ENCODE measurements around the gene INSIG2. TPM values are rescaled to one million over a fixed set of nuclear protein-coding genes. Genes with fewer than 3 reads are reported as not detected.

The INSIG2 gene
- total RNA-seq, 2 donors from 2014 or later = 10.9 to 12.5 TPM

- Mint-ChIP-seq H3K36me3 (ENCODE audit: low read depth) (no peaks in the 10 kb centered on the region), H3K4me1 (peaks cover 2% of the 10 kb centered on the region), H3K4me3 (no peak overlapping the region), H3K27me3 (ENCODE audit: insufficient read depth) (peaks cover 16% of the 10 kb centered on the region), H3K9me3 (no peaks in the 10 kb centered on the region), H3K27ac (no peak overlapping the region)
- no peak for TF ChIP-seq CTCF (conservative IDR thresholded peaks at IDR 0.05)
- no peak overlapping the region for H3K9ac ChIP-seq (ENCODE audit: extremely low read depth, low read length, poor library complexity, severe bottlenecking)
- no peak overlapping the region for H3K4me3 ChIP-seq (ENCODE audit: low read length)
- WGBS, 2 experiments (ENCODE audit: insufficient coverage in 1 of 2, insufficient read length in 1 of 2) = 91 to 100% methylated on average over 1 to 2 of the region's 2 CpGs
- H3K36me3 ChIP-seq (ENCODE audit: control insufficient read depth, insufficient read depth, low read length) = no peaks in the 10 kb centered on the region
- H3K4me1 ChIP-seq (ENCODE audit: control insufficient read depth, insufficient read depth, low read length) = no peaks in the 10 kb centered on the region
- H3K27ac ChIP-seq (ENCODE audit: low read depth, low read length) = no peak overlapping the region
- no peak for DNase-seq
- no peaks in the 10 kb centered on the region for H3K9me3 ChIP-seq (ENCODE audit: control insufficient read depth, low read length)
- no peaks in the 10 kb centered on the region for H3K27me3 ChIP-seq (ENCODE audit: control insufficient read depth, insufficient read depth, low read length, poor library complexity, severe bottlenecking)
These were observed 43.4 kb upstream of the INSIG2 start for GRCh38 chr2:118044854-118045253.

- Mint-ChIP-seq H3K4me3 (no peak overlapping the region), H3K36me3 (ENCODE audit: low read depth) (no peaks in the 10 kb centered on the region), H3K27ac (no peak overlapping the region), H3K4me1 (peaks cover 3% of the 10 kb centered on the region), H3K27me3 (ENCODE audit: insufficient read depth) (peaks cover 15% of the 10 kb centered on the region), H3K9me3 (no peaks in the 10 kb centered on the region)
- Histone ChIP-seq H3K27me3 (ENCODE audit: control insufficient read depth, insufficient read depth, low read length, poor library complexity, severe bottlenecking) (no peaks in the 10 kb centered on the region), H3K36me3 (ENCODE audit: control insufficient read depth, insufficient read depth, low read length) (no peaks in the 10 kb centered on the region), H3K9ac (ENCODE audit: extremely low read depth, low read length, poor library complexity, severe bottlenecking) (no peak overlapping the region), H3K4me3 (ENCODE audit: low read length) (no peak overlapping the region), H3K4me1 (ENCODE audit: control insufficient read depth, insufficient read depth, low read length) (no peaks in the 10 kb centered on the region), H3K27ac (ENCODE audit: low read depth, low read length) (no peak overlapping the region), H3K9me3 (ENCODE audit: control insufficient read depth, low read length) (no peaks in the 10 kb centered on the region)
- TF ChIP-seq CTCF (conservative IDR thresholded peaks at IDR 0.05) = no peak
- DNase-seq = no peak
- WGBS, 2 experiments (ENCODE audit: insufficient coverage in 1 of 2, insufficient read length in 1 of 2) = 75% methylated on average over 1 of the region's 1 CpG; no CpG with 5 or more reads in 1 of the 2 experiments
These were observed 43.0 kb upstream of the INSIG2 start for GRCh38 chr2:118045286-118045685.

- Histone ChIP-seq H3K4me1 (ENCODE audit: control insufficient read depth, insufficient read depth, low read length) (no peaks in the 10 kb centered on the region), H3K9ac (ENCODE audit: extremely low read depth, low read length, poor library complexity, severe bottlenecking) (no peak overlapping the region), H3K27ac (ENCODE audit: low read depth, low read length) (no peak overlapping the region), H3K36me3 (ENCODE audit: control insufficient read depth, insufficient read depth, low read length) (no peaks in the 10 kb centered on the region), H3K4me3 (ENCODE audit: low read length) (no peak overlapping the region), H3K27me3 (ENCODE audit: control insufficient read depth, insufficient read depth, low read length, poor library complexity, severe bottlenecking) (no peaks in the 10 kb centered on the region), H3K9me3 (ENCODE audit: control insufficient read depth, low read length) (no peaks in the 10 kb centered on the region)
- peaks cover 3% of the 10 kb centered on the region for H3K27me3 Mint-ChIP-seq (ENCODE audit: insufficient read depth)
- H3K36me3 Mint-ChIP-seq (ENCODE audit: low read depth) = no peaks in the 10 kb centered on the region
- DNase-seq = no peak
- H3K27ac Mint-ChIP-seq = no peak overlapping the region
- peaks cover 12% of the 10 kb centered on the region for H3K4me1 Mint-ChIP-seq
- H3K4me3 Mint-ChIP-seq = no peak overlapping the region
- WGBS, 2 experiments (ENCODE audit: insufficient coverage in 1 of 2, insufficient read length in 1 of 2) = 30% methylated on average over 4 of the region's 4 CpGs; no CpG with 5 or more reads in 1 of the 2 experiments
- no peaks in the 10 kb centered on the region for H3K9me3 Mint-ChIP-seq
- peak; percentile 81 for TF ChIP-seq CTCF (conservative IDR thresholded peaks at IDR 0.05)
These were observed 41.5 kb upstream of the INSIG2 start for GRCh38 chr2:118046634-118047210.
